Head of caudate nucleus (tissue), 42 donors: ENCODE results near the gene PRKCQ.

Experiments
- DNase-seq, 42 donors: peaks; one replicate each; pipeline versions ENCODE4 v3.0.0 to v3.0.0-alpha.2; 2020 to 2021; ENCODE audit warnings: mixed read lengths in 7 of 42
- intact Hi-C: fragments of 100-400 bp; cut with DNase I; formaldehyde crosslinking; loops from one replicate; pipeline ENCODE4 v1.15.0; 2022

PRKCQ gene

GRCh38 chr10:6579904-6580278 lies at the start of gene PRKCQ:
Gene PRKCQ (minus strand): TSS chr10:6580276. CDS start chr10:6515135, 65,141 bp downstream.
- intact Hi-C loops: loop anchor here (2.0 to 10.0 kb wide), 3 partner anchors 69 to 135 kb away; no protein-coding TSS in a partner anchor
- peak in 23 of 42 donors; percentile 16 to 72 (median 42) for DNase-seq

DNA sequence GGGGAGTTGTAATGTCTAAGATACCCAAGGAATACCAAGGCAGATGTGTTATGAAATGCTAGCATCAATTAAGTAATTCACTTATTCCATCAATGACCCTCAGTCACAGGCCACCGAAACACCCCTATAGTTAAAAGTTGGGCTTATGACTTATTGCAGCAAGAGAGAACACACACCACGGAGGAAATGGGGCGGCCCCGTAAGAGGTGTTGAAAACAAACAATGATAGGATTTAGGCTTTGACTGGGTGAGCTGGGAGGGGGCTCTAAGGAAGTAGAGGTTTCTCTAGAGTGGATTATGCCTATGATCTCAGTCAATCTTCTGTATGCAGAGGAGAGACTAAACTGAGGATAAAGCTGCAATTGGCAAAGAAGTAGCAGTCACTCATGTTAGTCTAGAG lies 45.4 kb upstream of the PRKCQ start:
- DNase-seq: no peak
- intact Hi-C loops: no loop called here

DNA sequence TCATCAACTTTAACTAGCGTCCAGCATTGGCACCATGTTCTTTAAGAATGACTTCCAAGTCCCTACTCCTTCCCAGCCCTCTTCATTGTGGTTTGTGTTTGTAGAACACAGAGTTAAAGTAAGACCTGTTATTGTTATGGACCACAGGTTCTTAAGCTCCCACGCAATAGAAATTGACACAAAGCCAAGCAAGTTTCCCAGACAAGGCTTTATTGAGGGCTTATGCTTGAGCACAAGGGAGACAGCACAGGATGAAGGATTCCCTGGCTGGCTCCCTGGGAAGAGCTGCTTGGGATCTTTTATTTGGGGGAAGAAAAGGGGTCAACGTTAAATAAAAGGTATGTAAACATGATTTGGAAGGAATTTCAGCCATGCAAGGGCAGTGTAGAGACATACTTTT lies 44.3 kb upstream of the PRKCQ start:
- no peak for DNase-seq
- intact Hi-C loops: no loop called here

DNA sequence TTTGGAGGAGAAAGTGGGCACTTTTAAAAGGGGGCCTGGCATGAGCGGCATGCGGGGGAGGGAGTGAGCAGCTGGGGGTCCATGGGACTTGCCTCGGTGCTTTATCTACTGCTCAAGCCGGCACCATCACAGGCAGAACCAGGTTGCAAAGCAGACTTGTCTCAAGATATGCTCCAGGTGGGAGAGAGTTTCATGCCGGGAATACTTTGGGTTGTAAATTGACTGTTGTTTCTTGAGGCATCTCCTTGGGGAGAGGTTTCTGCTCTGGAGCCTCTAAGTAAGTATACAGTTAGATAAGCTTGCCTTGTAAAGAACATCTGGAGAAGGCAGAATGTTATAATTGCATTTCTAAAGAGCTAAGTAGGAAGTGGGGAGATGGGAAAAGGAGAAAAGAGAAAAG lies 42.8 kb upstream of the PRKCQ start:
- no peak for DNase-seq
- intact Hi-C loops: no loop called here

GRCh38 chr10:6621536-6621935 lies 41.5 kb upstream of the PRKCQ start:
- peak in 9 of 42 donors; percentile 11 to 63 (median 31) for DNase-seq
- intact Hi-C loops: no loop called here

DNA sequence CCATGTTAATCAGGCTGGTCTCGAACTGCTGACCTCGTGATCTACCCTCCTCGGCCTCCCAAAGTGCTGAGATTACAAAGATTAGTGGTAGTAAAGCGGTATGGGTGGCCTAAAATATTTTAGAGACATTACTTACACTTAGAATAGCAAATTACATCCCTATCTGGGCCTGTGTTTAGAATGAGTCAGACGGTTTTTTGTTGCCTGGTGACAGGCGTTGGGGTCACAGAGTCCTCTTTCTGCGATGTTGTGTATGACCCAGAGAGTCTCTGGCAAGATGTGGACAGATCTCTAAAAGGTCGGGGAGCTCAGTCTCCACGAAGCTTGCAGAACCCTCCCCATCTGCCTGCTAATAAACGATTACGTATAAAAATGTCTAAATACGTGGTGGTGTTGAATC lies 39.6 kb upstream of the PRKCQ start:
- intact Hi-C loops: no loop called here
- DNase-seq: no peak

- intact Hi-C loops: no loop called here
- no peak for DNase-seq
These were observed 38.3 kb upstream of the PRKCQ start for GRCh38 chr10:6618340-6618739.

- no peak for DNase-seq
- intact Hi-C loops: no loop called here
These were observed 37.4 kb upstream of the PRKCQ start for GRCh38 chr10:6617309-6618076.

GRCh38 chr10:6615971-6616370 lies 35.9 kb upstream of the PRKCQ start:
- DNase-seq: no peak
- intact Hi-C loops: no loop called here

- intact Hi-C loops: no loop called here
- DNase-seq: no peak
These were observed 32.3 kb upstream of the PRKCQ start for GRCh38 chr10:6612371-6612770.

- intact Hi-C loops: no loop called here
- DNase-seq: no peak
These were observed 30.6 kb upstream of the PRKCQ start for GRCh38 chr10:6610647-6611046.

DNA sequence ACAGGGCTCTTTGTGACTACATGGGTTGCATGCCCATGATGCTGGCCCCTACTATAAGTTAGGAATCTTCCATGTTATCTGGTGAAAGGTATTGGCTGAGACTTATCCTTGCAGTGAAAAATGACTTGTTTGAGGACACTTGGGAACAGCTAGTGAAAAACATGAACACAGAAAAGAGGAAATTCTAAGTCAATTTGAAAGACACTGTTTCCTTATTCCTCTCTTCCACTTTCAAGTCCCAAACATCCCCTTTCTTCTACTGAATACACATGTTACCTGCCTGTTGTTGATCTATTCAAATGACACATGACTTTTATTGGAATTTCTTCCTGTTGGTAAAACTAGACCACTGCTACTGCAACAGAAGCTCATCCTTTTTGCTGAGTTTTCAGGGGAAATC lies 29.5 kb upstream of the PRKCQ start:
- intact Hi-C loops: no loop called here

GRCh38 chr10:6607778-6608177 lies 27.7 kb upstream of the PRKCQ start:
- intact Hi-C loops: no loop called here
- peak in 41 of 42 donors; percentile 26 to 94 (median 79) for DNase-seq

More for the DNA sequence above, 29.5 kb upstream of the PRKCQ start:
- no peak for DNase-seq

GRCh38 chr10:6607182-6607581 lies 27.1 kb upstream of the PRKCQ start:
- intact Hi-C loops: no loop called here
- peak in 6 of 42 donors; percentile 13 to 70 (median 44) for DNase-seq

- intact Hi-C loops: no loop called here
- peak in 22 of 42 donors; percentile 23 to 73 (median 48) for DNase-seq
These were observed 23.4 kb upstream of the PRKCQ start for GRCh38 chr10:6603142-6604125.

- intact Hi-C loops: no loop called here
- no peak for DNase-seq
These were observed 22.6 kb upstream of the PRKCQ start for GRCh38 chr10:6602700-6603084.

GRCh38 chr10:6602026-6602699 lies 22.1 kb upstream of the PRKCQ start:
- no peak for DNase-seq
- intact Hi-C loops: no loop called here

GRCh38 chr10:6601246-6601805 lies 21.2 kb upstream of the PRKCQ start:
- intact Hi-C loops: no loop called here
- DNase-seq: no peak
